Thyroid gland (tissue), 4 donors: Measurements from ENCODE around the gene MGAT5. TPM values are rescaled to one million over a fixed set of nuclear protein-coding genes. Genes with fewer than 3 reads are reported as not detected.
A peak's percentile ranks its signal among the peaks of the same experiment; 100 is the strongest.

Experiments used
- DNase-seq, 2 donors: peaks; one replicate each; pipeline ENCODE4 v3.0.0-alpha.2; 2019
- H3K27ac ChIP-seq, 3 donors: fragments of 200-600 bp; sonication (generic); 1 replicate in 2 of 3; 2 replicates in 1 of 3; pipeline ENCODE4 v1.5.1; 2016 to 2019; ENCODE audit warnings: mild to moderate bottlenecking in 1 of 3, moderate library complexity in 1 of 3
- H3K27me3 ChIP-seq: fragments of 200-600 bp; sonication (generic); one replicate; pipeline ENCODE4 v1.5.1; 2019
- H3K36me3 ChIP-seq, 2 donors: fragments of 200-600 bp; sonication (generic); one replicate each; pipeline ENCODE4 v1.5.1; 2016 to 2019
- H3K4me1 ChIP-seq, 2 donors: fragments of 200-600 bp; sonication (generic); one replicate each; pipeline ENCODE4 v1.5.1; 2017 to 2019
- H3K4me3 ChIP-seq, 3 donors: fragments of 200-600 bp; sonication (generic); replicated peaks in 1 of 3; 1 replicate in 2 of 3; 2 replicates in 1 of 3; pipeline ENCODE4 v1.5.1; 2016; ENCODE audit warnings: mild to moderate bottlenecking in 1 of 3
- H3K9me3 ChIP-seq: fragments of 200-600 bp; sonication (generic); one replicate; pipeline ENCODE4 v1.5.1; 2017
- POLR2A ChIP-seq, 2 donors: fragments of 450-650 bp; IDR thresholded peaks; one replicate each; pipeline ENCODE4 v1.6.1; 2017; ENCODE audit warnings: antibody characterized with exemption in 2 of 2, mild to moderate bottlenecking in 2 of 2, moderate library complexity in 1 of 2
- WGBS, 2 donors: methylation state at CpG; one replicate each; pipeline ENCODE4 v1.1.5; 2017; 5-methylcytosine and 5-hydroxymethylcytosine counted together
- intact Hi-C: fragments of 100-400 bp; cut with DNase I; formaldehyde crosslinking; loops from one replicate; pipeline ENCODE4 v1.15.1; 2023
- total RNA-seq, 4 donors: library from RNA; depleted of rRNA; stranded (reverse); fragments of >200 nt; gene quantifications; one replicate each; pipeline ENCODE4 v1.2.3, GENCODE V29; 2016
- TF ChIP-seq, protein P1 (sequence below), 6 experiments: fragments of 200-600 bp in 3 of 6; fragments of 450-650 bp in 3 of 6; sonication (generic) in 3 of 6; IDR thresholded peaks; one replicate each; pipeline ENCODE4 v1.5.1; 2016 to 2019; ENCODE audit warnings: antibody characterized with exemption in 6 of 6, mild to moderate bottlenecking in 2 of 6, inconsistent platforms in 1 of 6, moderate library complexity in 1 of 6

The MGAT5 gene
- total RNA-seq, 4 donors from 2014 or later: 47.5 to 64.4 (median 50.4) TPM

DNA sequence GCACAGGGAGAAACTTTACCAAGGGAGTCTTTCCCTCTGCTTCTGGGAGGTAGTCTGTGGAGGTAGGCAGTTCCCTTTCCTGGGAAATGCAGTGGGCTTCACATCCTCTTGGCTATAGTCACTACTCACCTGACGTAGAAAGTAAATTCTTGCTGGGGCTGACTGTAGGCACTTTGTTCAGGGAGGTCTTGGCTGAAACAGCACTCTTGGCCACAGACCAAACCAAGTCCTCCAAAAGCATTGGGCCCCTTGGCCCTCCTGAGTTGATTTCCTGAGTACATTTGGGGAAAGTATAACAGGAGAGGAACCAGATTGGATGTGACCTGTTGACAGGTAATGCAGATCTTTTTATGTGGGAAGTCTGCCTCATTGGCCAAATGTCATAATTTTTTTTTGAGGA lies 108.9 kb downstream of the MGAT5 start:
- H3K4me1 ChIP-seq: peaks cover 28 to 33% of the 10 kb centered on the region in 2 donors
- no peaks in the 10 kb centered on the region for H3K9me3 ChIP-seq
- intact Hi-C loops: no loop called here
- no peak for TF ChIP-seq POLR2A (IDR thresholded peaks at IDR 0.05)
- TF ChIP-seq, protein P1, sequence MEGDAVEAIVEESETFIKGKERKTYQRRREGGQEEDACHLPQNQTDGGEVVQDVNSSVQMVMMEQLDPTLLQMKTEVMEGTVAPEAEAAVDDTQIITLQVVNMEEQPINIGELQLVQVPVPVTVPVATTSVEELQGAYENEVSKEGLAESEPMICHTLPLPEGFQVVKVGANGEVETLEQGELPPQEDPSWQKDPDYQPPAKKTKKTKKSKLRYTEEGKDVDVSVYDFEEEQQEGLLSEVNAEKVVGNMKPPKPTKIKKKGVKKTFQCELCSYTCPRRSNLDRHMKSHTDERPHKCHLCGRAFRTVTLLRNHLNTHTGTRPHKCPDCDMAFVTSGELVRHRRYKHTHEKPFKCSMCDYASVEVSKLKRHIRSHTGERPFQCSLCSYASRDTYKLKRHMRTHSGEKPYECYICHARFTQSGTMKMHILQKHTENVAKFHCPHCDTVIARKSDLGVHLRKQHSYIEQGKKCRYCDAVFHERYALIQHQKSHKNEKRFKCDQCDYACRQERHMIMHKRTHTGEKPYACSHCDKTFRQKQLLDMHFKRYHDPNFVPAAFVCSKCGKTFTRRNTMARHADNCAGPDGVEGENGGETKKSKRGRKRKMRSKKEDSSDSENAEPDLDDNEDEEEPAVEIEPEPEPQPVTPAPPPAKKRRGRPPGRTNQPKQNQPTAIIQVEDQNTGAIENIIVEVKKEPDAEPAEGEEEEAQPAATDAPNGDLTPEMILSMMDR (IDR thresholded peaks at IDR 0.05): no peak
- no peaks in the 10 kb centered on the region for H3K36me3 ChIP-seq
- peak overlapping the region in 2 of 3 donors; percentile 4 to 46 for H3K27ac ChIP-seq
- peak; percentile 66 to 69 for DNase-seq
- no peak overlapping the region for H3K4me3 ChIP-seq
- WGBS, 2 donors: 23 to 40% methylated on average over 1 of the region's 1 CpG
- H3K27me3 ChIP-seq: no peaks in the 10 kb centered on the region

DNA sequence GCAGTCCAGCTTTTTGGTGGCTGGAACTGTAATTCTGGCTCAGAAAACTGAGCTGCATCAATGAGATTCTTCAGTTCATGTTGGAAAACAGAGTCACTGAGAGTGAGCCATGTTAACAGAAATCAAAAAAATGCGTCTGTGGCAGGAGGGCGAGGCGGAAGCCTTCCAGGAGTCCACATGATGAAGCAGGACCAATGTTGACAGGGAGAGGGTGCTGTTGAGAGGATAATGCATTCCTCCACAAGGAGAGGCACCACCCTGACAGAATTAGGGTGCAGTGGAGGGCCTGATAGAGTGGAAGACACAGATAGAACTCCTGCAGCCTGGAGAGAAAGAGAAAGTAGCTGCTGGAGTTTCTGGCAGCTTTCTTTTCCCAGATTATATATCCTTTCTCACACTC lies 111.5 kb downstream of the MGAT5 start:
- H3K9me3 ChIP-seq: no peaks in the 10 kb centered on the region
- H3K4me3 ChIP-seq: no peak overlapping the region
- H3K27ac ChIP-seq: no peak overlapping the region
- peaks cover 17 to 19% of the 10 kb centered on the region in 2 donors for H3K4me1 ChIP-seq
- no peaks in the 10 kb centered on the region for H3K27me3 ChIP-seq
- intact Hi-C loops: no loop called here
- no peak for DNase-seq
- 95 to 96% methylated on average over 3 of the region's 3 CpGs for WGBS, 2 donors
- H3K36me3 ChIP-seq: no peaks in the 10 kb centered on the region
- TF ChIP-seq, protein P1 (IDR thresholded peaks at IDR 0.05): no peak
- no peak for TF ChIP-seq POLR2A (IDR thresholded peaks at IDR 0.05)

DNA sequence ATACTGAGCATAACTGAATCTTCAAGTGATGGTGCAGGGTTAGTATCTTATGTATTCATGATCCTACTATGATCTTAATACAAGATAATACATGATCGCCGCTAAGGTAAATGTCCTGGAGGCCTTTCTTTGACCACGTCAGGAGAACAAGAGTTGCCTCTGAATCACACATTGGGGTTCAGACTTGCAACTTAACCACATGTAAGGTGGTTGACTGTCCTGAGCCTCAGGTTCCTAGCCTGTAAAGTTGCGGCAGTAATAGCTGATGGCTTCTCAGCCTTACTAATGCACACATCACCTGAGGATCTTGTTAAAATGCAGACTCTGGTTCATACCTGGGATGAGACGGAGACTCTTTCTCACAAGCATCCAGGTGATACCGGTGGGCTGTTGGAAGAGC lies 112.5 kb downstream of the MGAT5 start:
- Histone ChIP-seq H3K4me1 (peaks cover 8 to 11% of the 10 kb centered on the region in 2 donors), H3K27ac (no peak overlapping the region), H3K9me3 (no peaks in the 10 kb centered on the region), H3K36me3 (no peaks in the 10 kb centered on the region), H3K27me3 (no peaks in the 10 kb centered on the region), H3K4me3 (no peak overlapping the region)
- intact Hi-C loops: no loop called here
- no peak for TF ChIP-seq POLR2A (IDR thresholded peaks at IDR 0.05)
- TF ChIP-seq, protein P1 (IDR thresholded peaks at IDR 0.05): no peak
- DNase-seq: no peak
- 97% methylated on average over 6 of the region's 6 CpGs for WGBS, 2 donors

DNA sequence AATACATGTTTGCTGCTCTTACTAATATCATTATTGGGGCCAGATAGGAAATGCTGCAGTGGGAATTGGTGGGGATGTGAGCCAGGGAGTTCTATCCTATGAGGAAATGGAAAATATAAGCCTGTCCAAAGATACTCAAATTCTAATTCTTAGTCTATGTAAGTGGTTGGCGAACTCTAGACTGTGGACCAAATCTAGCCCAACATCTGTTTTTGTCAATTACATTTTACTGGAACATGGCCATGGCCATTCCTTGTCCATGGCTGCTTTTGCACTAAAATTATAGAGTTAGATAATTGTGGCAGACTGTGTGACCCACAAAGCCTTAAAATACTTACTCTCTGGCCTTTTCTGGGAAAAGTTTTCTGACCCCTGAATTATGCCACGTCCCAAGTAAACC lies 113.3 kb downstream of the MGAT5 start:
- WGBS, 2 donors: 72 to 85% methylated on average over 2 of the region's 2 CpGs
- Histone ChIP-seq H3K27me3 (no peaks in the 10 kb centered on the region), H3K27ac (peak overlapping the region in 1 of 3 donors; percentile 8), H3K9me3 (no peaks in the 10 kb centered on the region), H3K4me1 (peaks cover 6 to 7% of the 10 kb centered on the region in 2 donors), H3K4me3 (no peak overlapping the region), H3K36me3 (no peaks in the 10 kb centered on the region)
- intact Hi-C loops: no loop called here
- no peak for DNase-seq
- TF ChIP-seq POLR2A (IDR thresholded peaks at IDR 0.05): no peak
- TF ChIP-seq, protein P1 (IDR thresholded peaks at IDR 0.05): no peak

DNA sequence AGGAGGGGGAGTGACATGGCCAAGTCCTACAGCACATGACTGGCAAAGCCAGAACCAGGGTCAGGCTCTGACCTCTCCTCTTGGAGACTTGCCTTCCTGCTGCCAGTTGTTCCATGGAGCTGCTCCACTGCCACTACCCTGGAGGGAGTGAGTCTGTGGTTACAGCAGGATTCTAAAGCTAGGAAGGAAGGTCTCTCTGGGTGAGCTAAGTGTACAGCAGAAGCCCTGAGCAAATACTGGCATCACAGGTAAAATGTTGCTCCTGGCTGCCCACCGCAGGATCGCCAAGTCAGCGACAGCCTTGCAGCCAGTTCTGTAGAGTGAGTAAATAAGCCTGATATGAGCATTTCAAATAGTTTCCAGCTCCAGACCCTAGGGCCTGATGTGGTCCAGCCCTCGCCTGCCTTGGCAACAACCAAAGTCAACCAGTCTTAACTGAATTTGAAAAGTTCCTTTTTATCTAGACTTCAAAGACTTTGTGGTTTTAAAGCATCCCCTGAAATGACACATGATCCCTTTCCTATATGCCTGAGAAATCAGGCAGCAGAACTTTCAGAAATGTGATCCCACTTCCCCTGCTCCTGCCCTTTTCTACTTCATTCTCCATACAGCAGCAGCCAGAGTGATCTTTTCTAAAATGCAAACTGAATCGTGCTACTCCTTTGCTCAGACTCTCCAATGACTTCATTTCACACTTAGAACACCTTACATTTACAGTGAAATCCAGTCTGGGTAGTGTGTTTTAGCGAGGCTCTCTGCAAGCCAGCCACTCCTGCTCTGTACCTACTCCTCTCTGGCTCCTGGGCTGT lies 114.3 kb downstream of the MGAT5 start:
- Histone ChIP-seq H3K36me3 (no peaks in the 10 kb centered on the region), H3K4me3 (no peak overlapping the region), H3K27me3 (no peaks in the 10 kb centered on the region), H3K9me3 (no peaks in the 10 kb centered on the region), H3K4me1 (peaks cover 5 to 9% of the 10 kb centered on the region in 2 donors), H3K27ac (peak overlapping the region in 1 of 3 donors; percentile 8)
- intact Hi-C loops: no loop called here
- TF ChIP-seq, protein P1 (IDR thresholded peaks at IDR 0.05): no peak
- TF ChIP-seq POLR2A (IDR thresholded peaks at IDR 0.05): no peak
- DNase-seq: no peak
- 70 to 83% methylated on average over 6 of the region's 6 CpGs for WGBS, 2 donors
